ENCODE results near the gene NIPAL1. TPM values are rescaled to one million over a fixed set of nuclear protein-coding genes. Genes with fewer than 3 reads are reported as not detected.

The NIPAL1 gene
- polyA plus RNA-seq, 4 donors: 2.2 to 37.4 (median 4.4) TPM

DNA sequence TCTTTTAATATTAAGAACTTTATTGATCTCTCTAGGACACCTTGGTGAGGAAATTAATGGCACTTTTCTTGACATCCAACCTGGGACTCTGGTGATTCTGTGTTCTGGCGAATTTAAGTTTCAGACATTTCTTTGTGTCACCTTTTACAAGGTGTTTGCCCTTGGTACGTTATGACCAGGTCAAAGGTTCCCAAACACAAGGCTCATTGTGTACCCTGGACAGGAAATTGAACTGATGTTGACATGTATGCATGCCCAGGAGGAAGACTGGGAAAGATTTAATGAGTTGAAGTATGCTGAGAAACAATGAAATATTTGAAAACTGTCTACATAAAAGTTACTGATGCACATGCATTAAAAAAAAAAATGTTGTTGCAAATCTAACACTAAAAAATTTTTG, 22.1 kb downstream of the NIPAL1 start:
- peaks cover 0 to 10% (median 6%) of the 10 kb centered on the region in 3 donors for H3K36me3 ChIP-seq (ENCODE audit: control insufficient read depth in 3 of 3, insufficient read depth in 2 of 3, low read depth in 1 of 3, low read length in 3 of 3)
- H3K27me3 ChIP-seq (ENCODE audit: control insufficient read depth in 3 of 3, insufficient read depth in 3 of 3, low read length in 3 of 3): no peaks in the 10 kb centered on the region
- no peaks in the 10 kb centered on the region for H3K9me3 ChIP-seq (ENCODE audit: control insufficient read depth in 2 of 2, insufficient read depth in 1 of 2, low read depth in 1 of 2, low read length in 1 of 2)
- FAIRE-seq: no peak
- H3K4me1 ChIP-seq (ENCODE audit: control insufficient read depth in 3 of 3, insufficient read depth in 2 of 3, low read depth in 1 of 3, low read length in 2 of 3): peaks cover 0 to 17% (median 0%) of the 10 kb centered on the region in 3 donors
- no peak overlapping the region for H3K4me3 ChIP-seq (ENCODE audit: low read depth in 1 of 3, low read length in 3 of 3)
- 8 to 22% (median 14%) methylated on average over 2 of the region's 2 CpGs for WGBS, 3 donors
- H3K27ac ChIP-seq (ENCODE audit: low read depth in 1 of 3, low read length in 2 of 3): no peak overlapping the region
- no peak for DNase-seq

DNA sequence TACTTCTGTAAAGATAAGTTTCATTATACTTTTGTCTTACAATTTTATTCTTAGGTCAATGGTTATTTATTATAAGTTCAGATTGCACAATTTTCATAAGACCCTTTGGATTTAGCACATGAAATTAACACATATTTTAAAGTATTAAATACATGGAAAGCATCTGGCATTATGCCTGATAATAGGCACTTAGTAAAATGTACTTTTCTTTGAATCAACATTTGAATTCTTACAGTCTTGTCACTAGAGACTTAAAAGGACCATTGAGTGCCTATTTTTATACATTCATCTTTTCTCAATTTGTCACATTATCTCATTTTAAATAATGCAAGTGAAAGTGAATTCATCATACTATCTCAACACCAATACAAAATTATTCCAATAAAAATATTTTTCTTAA, 23.0 kb downstream of the NIPAL1 start:
- Histone ChIP-seq H3K36me3 (ENCODE audit: control insufficient read depth in 3 of 3, insufficient read depth in 2 of 3, low read depth in 1 of 3, low read length in 3 of 3) (peaks cover 0 to 7% (median 6%) of the 10 kb centered on the region in 3 donors), H3K4me1 (ENCODE audit: control insufficient read depth in 3 of 3, insufficient read depth in 2 of 3, low read depth in 1 of 3, low read length in 2 of 3) (peaks cover 0 to 13% (median 0%) of the 10 kb centered on the region in 3 donors), H3K9me3 (ENCODE audit: control insufficient read depth in 2 of 2, insufficient read depth in 1 of 2, low read depth in 1 of 2, low read length in 1 of 2) (no peaks in the 10 kb centered on the region), H3K27me3 (ENCODE audit: control insufficient read depth in 3 of 3, insufficient read depth in 3 of 3, low read length in 3 of 3) (no peaks in the 10 kb centered on the region), H3K4me3 (ENCODE audit: low read depth in 1 of 3, low read length in 3 of 3) (no peak overlapping the region), H3K27ac (ENCODE audit: low read depth in 1 of 3, low read length in 2 of 3) (no peak overlapping the region)
- FAIRE-seq (no peak), DNase-seq (no peak)

DNA sequence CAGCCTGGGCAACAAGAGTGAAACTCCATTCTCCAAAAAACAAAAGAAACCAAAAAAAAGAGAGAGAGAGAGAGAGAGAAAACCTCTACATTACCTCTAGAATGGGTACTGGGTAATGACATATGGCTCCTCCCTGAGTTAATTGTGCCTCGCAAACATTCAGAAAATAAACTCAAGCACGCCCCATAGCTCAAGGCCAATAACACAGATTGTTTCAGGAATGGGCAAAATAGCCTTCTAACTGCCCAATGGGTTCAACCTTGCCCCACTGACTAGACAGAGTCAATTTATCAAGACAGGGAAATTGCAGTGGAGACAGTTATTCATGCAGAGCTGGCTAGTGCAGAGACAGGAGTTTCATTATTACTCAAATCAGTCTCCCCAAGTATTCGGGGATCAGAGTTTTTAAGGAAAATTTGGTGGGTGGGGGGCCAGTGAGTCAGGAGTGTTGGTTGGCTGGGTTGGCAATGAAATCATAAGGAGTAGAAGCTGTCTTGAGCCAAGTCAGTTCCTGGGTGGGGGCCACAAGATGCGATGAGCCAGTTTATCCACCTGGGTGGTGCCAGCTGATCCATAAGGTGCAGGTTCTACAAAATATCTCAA, 25.1 kb downstream of the NIPAL1 start:
- H3K27ac ChIP-seq (ENCODE audit: low read depth in 1 of 3, low read length in 2 of 3): no peak overlapping the region
- H3K36me3 ChIP-seq (ENCODE audit: control insufficient read depth in 3 of 3, insufficient read depth in 2 of 3, low read depth in 1 of 3, low read length in 3 of 3): peaks cover 0 to 4% (median 0%) of the 10 kb centered on the region in 3 donors
- no peak overlapping the region for H3K4me3 ChIP-seq (ENCODE audit: low read depth in 1 of 3, low read length in 3 of 3)
- H3K4me1 ChIP-seq (ENCODE audit: control insufficient read depth in 3 of 3, insufficient read depth in 2 of 3, low read depth in 1 of 3, low read length in 2 of 3): peaks cover 0 to 13% (median 3%) of the 10 kb centered on the region in 3 donors
- no peak for DNase-seq
- WGBS, 3 donors: 62 to 72% (median 71%) methylated on average over 4 of the region's 4 CpGs
- no peaks in the 10 kb centered on the region for H3K27me3 ChIP-seq (ENCODE audit: control insufficient read depth in 3 of 3, insufficient read depth in 3 of 3, low read length in 3 of 3)
- H3K9me3 ChIP-seq (ENCODE audit: control insufficient read depth in 2 of 2, insufficient read depth in 1 of 2, low read depth in 1 of 2, low read length in 1 of 2): no peaks in the 10 kb centered on the region
- no peak for FAIRE-seq

DNA sequence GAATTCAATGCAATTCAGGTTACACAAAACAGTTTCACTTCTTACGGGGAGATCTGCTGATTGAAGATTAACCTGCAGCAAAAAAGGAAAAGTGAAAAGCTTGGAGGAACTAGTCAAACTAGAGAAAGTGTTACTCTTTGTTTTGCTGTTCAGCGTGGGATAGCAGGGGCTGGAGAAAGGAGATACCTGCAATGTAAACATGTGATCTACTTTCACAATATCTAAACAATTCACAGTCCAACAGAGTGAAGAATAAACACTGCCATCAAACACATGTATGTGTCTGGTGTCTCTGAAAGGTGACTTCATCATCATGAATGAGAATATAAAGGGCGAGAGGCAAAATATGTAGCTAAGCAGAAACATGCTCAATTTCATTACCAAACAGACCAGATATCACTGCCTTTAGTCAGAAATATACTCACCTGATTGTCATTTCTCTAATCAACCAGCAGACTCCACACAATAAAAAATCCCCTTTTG, 26.4 kb downstream of the NIPAL1 start:
- H3K27ac ChIP-seq (ENCODE audit: low read depth in 1 of 3, low read length in 2 of 3): no peak overlapping the region

DNA sequence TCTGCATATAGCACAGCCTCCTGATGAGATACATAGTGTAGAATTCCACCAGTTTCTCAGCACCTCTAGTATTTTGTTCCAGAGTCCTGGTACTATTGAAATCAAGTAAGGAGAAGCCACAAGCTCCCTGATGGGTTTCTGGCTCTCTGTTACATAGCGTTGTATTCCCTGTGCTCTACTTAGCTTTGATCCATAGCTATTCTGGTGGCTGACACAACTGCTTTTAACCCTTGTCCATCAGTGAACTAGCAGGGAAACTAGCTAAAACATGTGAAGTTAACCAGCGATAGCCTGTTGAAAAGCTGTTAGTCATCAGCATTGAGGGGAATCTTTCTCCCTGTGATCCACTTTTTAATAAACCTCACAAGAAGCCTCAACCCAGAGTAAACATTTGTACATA, 26.9 kb downstream of the NIPAL1 start:
- FAIRE-seq (no peak), DNase-seq (no peak)
- H3K4me1 ChIP-seq (ENCODE audit: control insufficient read depth in 3 of 3, insufficient read depth in 2 of 3, low read depth in 1 of 3, low read length in 2 of 3): peaks cover 1 to 17% (median 9%) of the 10 kb centered on the region in 3 donors
- peaks cover 0 to 3% (median 0%) of the 10 kb centered on the region in 3 donors for H3K36me3 ChIP-seq (ENCODE audit: control insufficient read depth in 3 of 3, insufficient read depth in 2 of 3, low read depth in 1 of 3, low read length in 3 of 3)
- H3K4me3 ChIP-seq (ENCODE audit: low read depth in 1 of 3, low read length in 3 of 3): no peak overlapping the region
- no peak overlapping the region for H3K27ac ChIP-seq (ENCODE audit: low read depth in 1 of 3, low read length in 2 of 3)
- 63 to 73% (median 65%) methylated on average over 2 of the region's 2 CpGs for WGBS, 3 donors
- H3K27me3 ChIP-seq (ENCODE audit: control insufficient read depth in 3 of 3, insufficient read depth in 3 of 3, low read length in 3 of 3): no peaks in the 10 kb centered on the region
- H3K9me3 ChIP-seq (ENCODE audit: control insufficient read depth in 2 of 2, insufficient read depth in 1 of 2, low read depth in 1 of 2, low read length in 1 of 2): no peaks in the 10 kb centered on the region

More for the DNA sequence above, 26.4 kb downstream of the NIPAL1 start:
- H3K4me1 ChIP-seq (ENCODE audit: control insufficient read depth in 3 of 3, insufficient read depth in 2 of 3, low read depth in 1 of 3, low read length in 2 of 3): peaks cover under 1 to 17% (median 9%) of the 10 kb centered on the region in 3 donors
- DNase-seq: peak; percentile 35 to 45
- no peak overlapping the region for H3K4me3 ChIP-seq (ENCODE audit: low read depth in 1 of 3, low read length in 3 of 3)
- WGBS, 3 donors: 13 to 28% (median 24%) methylated on average over 3 of the region's 3 CpGs
- FAIRE-seq: no peak
- H3K27me3 ChIP-seq (ENCODE audit: control insufficient read depth in 3 of 3, insufficient read depth in 3 of 3, low read length in 3 of 3): no peaks in the 10 kb centered on the region
- no peaks in the 10 kb centered on the region for H3K9me3 ChIP-seq (ENCODE audit: control insufficient read depth in 2 of 2, insufficient read depth in 1 of 2, low read depth in 1 of 2, low read length in 1 of 2)
- H3K36me3 ChIP-seq (ENCODE audit: control insufficient read depth in 3 of 3, insufficient read depth in 2 of 3, low read depth in 1 of 3, low read length in 3 of 3): peaks cover 0 to 3% (median 0%) of the 10 kb centered on the region in 3 donors

DNA sequence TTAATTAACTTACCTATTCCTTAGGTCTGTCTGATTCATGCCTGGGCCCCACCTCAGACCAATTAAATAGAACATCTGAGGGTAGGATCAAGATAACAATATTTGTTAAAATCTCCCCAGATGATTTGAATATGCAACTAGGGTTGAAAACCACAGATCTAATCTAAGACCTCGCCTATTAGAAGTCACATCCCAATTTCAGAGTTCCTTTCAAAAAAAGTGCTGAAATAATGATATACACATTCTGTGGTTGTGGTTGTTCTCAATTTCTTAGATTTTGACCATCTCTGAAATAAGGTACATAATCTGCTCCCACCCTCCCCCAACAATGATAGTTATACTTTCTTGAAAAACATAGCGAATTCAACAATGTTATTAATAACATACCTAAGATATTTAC, 27.7 kb downstream of the NIPAL1 start:
- Histone ChIP-seq H3K27me3 (ENCODE audit: control insufficient read depth in 3 of 3, insufficient read depth in 3 of 3, low read length in 3 of 3) (no peaks in the 10 kb centered on the region), H3K4me1 (ENCODE audit: control insufficient read depth in 3 of 3, insufficient read depth in 2 of 3, low read depth in 1 of 3, low read length in 2 of 3) (peaks cover 1 to 17% (median 9%) of the 10 kb centered on the region in 3 donors), H3K9me3 (ENCODE audit: control insufficient read depth in 2 of 2, insufficient read depth in 1 of 2, low read depth in 1 of 2, low read length in 1 of 2) (no peaks in the 10 kb centered on the region), H3K36me3 (ENCODE audit: control insufficient read depth in 3 of 3, insufficient read depth in 2 of 3, low read depth in 1 of 3, low read length in 3 of 3) (no peaks in the 10 kb centered on the region), H3K4me3 (ENCODE audit: low read depth in 1 of 3, low read length in 3 of 3) (no peak overlapping the region), H3K27ac (ENCODE audit: low read depth in 1 of 3, low read length in 2 of 3) (no peak overlapping the region)
- WGBS, 3 donors: 74 to 86% (median 83%) methylated on average over 2 of the region's 2 CpGs
- no peak for DNase-seq
- no peak for FAIRE-seq

DNA sequence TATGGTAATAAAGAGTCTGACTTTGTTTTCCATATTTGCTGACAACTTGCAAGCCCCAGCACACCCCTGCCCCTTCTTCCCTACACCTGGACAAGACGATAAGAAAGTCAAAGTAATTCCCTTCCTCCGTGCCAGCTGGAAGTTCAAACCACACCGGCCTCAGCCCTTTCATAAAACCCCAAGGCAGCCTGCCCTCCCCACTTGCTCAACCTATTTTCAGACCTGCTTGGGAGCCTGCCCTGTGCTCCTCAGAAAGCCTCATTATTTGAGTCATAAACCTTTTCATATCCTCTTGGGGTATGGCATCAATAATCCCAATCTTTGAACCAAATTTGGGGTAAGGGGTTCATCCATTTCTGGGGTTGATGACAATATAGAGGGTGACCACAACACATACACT, 29.5 kb downstream of the NIPAL1 start:
- H3K27ac ChIP-seq (ENCODE audit: low read depth in 1 of 3, low read length in 2 of 3): no peak overlapping the region
- peaks cover 0 to 2% (median 0%) of the 10 kb centered on the region in 3 donors for H3K27me3 ChIP-seq (ENCODE audit: control insufficient read depth in 3 of 3, insufficient read depth in 3 of 3, low read length in 3 of 3)
- H3K4me3 ChIP-seq (ENCODE audit: low read depth in 1 of 3, low read length in 3 of 3): no peak overlapping the region
- H3K36me3 ChIP-seq (ENCODE audit: control insufficient read depth in 3 of 3, insufficient read depth in 2 of 3, low read depth in 1 of 3, low read length in 3 of 3): no peaks in the 10 kb centered on the region
- no peak for FAIRE-seq
- DNase-seq: no peak
- 19 to 49% (median 26%) methylated on average over 3 of the region's 3 CpGs for WGBS, 3 donors
- H3K4me1 ChIP-seq (ENCODE audit: control insufficient read depth in 3 of 3, insufficient read depth in 2 of 3, low read depth in 1 of 3, low read length in 2 of 3): peaks cover 1 to 17% (median 9%) of the 10 kb centered on the region in 3 donors
- H3K9me3 ChIP-seq (ENCODE audit: control insufficient read depth in 2 of 2, insufficient read depth in 1 of 2, low read depth in 1 of 2, low read length in 1 of 2): no peaks in the 10 kb centered on the region

DNA sequence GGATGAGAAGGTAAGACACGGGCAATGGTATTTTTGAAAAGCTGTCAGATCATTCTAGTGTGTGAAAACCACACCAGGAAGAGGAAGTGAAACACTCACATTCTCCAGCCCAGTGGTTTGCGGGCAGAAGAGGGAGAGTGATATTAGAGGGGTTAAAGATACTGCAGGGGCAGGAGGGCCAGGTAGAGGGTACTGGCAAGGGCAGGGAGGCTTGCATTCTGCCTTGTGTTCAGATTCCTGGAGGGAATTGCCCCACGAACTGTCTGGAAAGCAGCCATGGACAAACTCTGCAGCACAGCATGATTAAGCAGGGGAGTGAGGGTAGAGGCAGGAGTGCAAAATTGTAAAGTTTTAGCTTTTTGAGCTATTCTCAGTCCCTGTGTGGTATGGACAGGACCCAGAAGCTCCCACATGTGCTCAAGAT, 30.9 kb downstream of the NIPAL1 start:
- peak in 1 of 2 donors; percentile 57 for DNase-seq
- Histone ChIP-seq H3K27ac (ENCODE audit: low read depth in 1 of 3, low read length in 2 of 3) (peak overlapping the region in 1 of 3 donors; percentile 1), H3K27me3 (ENCODE audit: control insufficient read depth in 3 of 3, insufficient read depth in 3 of 3, low read length in 3 of 3) (peaks cover 0 to 3% (median 2%) of the 10 kb centered on the region in 3 donors), H3K4me1 (ENCODE audit: control insufficient read depth in 3 of 3, insufficient read depth in 2 of 3, low read depth in 1 of 3, low read length in 2 of 3) (peaks cover 1 to 15% (median 9%) of the 10 kb centered on the region in 3 donors), H3K36me3 (ENCODE audit: control insufficient read depth in 3 of 3, insufficient read depth in 2 of 3, low read depth in 1 of 3, low read length in 3 of 3) (no peaks in the 10 kb centered on the region), H3K4me3 (ENCODE audit: low read depth in 1 of 3, low read length in 3 of 3) (no peak overlapping the region), H3K9me3 (ENCODE audit: control insufficient read depth in 2 of 2, insufficient read depth in 1 of 2, low read depth in 1 of 2, low read length in 1 of 2) (no peaks in the 10 kb centered on the region)
- WGBS, 3 donors: 7 to 24% (median 15%) methylated on average over 3 of the region's 3 CpGs
- FAIRE-seq: no peak
